NCI-H146 treated with DMSO at 0.1 percent for 48 hours (cell line): Measurements from ENCODE around the gene PPP4C.
A peak's percentile ranks its signal among the peaks of the same experiment; 100 is the strongest.

Source experiments
- DNase-seq: peaks from one replicate; lab custom pipeline; 2025; ENCODE audit not compliant: unreplicated experiment; lab: John Stamatoyannopoulos, UW

Gene PPP4C

DNA sequence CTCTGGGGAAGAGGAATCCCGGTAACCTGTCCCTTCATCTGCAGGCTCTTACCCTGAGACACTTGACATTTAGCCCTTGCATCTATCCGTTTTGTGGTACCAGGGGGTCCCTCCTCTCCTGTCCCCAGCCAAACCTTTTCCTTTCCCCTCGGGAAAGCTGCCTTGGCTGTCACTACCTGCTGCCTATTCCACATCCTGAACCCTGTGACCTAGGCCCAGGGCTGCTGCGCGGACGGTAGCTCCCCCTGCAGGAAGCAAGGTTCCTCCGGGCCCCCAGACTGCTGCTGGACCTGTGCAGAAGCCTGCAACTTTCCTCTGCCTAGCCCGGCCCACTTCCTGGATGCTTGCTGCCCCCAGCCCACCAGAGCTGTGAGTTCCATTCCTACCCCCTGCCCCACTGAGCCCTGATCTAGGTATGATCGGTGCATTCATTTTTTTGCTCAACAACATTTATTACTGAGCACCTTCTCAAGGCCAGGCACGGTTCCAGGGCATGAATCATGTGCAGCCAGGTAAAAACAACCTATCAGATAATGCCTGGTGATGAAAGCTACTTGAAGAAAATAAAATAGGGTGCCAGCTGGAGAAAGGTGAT is 20.7 kb upstream of the PPP4C start:
- no peak for DNase-seq

DNA sequence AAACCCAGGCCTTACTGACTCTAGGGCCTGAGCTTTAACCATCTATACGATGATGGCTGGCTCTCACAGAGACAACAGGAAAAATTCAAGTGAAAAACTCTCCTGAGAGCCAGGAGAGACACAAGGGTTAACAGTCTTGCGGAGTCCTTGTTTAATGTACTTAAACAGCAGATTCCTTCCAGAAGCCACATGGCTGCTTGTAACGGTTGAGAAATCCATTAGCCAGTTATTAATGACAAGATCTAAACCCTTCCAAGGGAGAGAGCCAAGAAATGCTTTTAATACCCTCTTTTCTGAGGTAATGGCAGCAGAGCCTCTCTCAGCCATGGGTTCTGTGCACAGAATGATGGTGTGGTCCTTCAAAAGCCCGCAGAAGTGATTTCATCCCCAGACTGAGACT is 15.4 kb upstream of the PPP4C start:
- no peak for DNase-seq

DNA sequence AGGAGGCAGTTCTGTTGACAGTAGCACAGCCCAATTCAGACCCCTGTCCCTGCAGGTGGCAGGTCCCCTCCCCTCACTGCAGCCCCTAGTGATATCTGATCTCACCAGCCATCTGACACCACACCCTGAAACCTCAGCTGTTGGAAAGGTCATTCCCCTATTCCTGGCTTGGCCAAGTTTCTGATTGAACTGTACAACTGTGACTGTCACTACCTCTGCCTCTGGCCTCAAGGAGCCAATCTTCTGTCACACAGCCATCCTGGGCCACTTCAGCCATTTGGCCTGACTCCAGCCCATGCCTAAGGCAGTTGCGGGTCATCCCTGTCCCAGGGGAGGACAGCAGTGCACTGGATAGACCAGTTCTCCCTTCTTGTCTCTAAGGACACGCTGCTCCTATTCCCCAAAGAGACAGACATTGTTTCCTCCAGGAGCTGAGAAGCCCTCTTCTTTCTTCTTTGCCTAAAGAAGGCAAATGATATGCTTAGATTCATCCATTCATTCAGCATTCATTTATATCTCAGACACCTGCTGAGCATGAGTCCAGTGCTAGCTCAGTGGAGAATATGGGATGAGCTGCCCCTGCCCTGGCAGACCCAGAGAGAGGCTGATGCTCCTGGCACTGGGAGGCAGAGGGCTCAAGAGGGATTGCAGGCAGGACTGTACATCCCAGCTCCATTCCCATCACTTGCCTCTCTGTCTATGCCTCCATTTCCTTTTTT is 14.8 kb upstream of the PPP4C start:
- no peak for DNase-seq

DNA sequence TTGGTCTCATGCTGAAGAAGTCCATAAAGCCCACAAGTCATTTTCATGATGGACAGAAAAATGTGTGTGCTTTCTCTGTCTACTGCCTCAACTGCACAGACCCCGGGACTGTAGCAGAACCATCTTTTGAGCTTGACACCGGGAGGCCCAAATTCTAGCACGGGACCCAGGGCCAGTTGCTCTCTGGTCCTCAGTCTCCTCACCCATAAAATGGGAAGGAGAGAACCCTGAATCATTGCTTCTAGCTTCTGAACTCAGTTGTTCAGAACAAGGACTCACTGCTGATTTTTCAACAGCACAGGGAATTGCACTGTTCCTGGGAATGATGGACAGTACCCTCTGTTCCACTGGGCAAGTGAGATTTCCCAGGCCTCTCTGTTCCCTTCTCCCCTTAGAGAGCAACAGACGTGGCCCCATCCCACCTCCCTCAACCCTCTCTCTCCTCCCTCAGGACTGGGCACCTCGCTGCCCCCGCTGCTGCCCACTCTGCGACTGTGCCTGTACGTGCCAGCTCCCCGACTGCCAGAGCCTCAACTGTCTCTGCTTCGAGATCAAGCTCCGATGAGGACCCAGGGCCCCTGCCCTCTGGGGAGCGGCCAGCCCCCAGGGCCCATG is 12.4 kb upstream of the PPP4C start:
- DNase-seq, result no peak

DNA sequence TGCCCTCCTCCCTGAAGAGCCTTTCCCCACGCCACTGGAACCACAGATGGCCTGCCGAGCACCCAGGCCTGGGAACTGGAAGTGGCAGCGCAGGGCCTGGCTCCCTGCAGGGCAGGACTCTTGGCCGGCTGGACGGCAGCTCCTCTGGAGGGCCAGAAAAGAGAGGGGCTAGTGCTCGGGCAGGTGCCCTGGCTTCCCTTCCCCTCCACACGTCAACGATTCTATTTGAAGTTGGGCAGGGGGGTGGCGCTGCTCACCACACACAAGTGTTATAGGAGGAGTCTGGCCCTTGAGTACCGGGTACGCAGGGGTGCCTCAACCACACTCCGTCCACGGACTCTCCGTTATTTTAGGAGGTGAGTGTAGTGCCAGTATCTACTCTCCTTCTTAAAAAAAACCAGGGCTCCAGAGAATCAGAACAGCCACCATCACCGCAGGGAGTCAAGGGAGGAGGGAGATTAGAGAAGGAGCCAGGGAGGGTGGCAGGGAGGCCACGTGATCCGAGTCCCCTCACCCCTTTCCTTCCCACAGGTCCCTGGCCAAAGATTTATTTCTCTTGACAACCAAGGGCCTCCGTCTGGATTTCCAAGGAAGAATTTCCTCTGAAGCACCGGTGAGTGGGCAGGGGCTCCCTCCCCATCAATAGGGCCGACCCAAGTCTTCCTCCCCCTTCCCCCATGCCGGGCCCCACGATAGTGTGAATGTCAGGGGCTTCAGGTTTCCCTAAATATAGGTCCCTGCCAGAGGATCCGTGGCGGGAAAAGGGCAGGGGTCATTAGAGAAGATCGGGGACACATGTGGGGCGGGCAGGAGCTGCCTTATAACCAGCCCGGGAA is 11.7 kb upstream of the PPP4C start:
- DNase-seq, result peak; percentile 66

DNA sequence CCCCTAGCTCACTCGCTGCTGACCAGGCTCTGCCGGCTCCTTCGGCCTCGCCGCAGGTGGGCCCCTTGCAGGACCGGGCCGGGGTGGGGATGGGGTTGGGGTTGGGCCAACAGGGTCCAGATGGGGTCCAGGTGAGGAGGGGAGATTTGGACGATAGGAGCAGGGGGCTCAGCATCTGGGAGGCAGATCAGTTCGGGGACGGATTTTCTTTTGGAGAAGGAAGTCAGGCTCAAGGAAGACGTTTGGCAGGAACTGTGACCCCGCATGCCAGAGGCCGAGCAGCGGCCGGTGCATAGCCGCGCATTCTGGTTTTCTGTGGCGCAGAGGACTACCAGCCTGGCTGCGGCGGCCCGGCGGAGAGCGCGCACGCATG is 11.1 kb upstream of the PPP4C start:
- DNase-seq, result no peak

DNA sequence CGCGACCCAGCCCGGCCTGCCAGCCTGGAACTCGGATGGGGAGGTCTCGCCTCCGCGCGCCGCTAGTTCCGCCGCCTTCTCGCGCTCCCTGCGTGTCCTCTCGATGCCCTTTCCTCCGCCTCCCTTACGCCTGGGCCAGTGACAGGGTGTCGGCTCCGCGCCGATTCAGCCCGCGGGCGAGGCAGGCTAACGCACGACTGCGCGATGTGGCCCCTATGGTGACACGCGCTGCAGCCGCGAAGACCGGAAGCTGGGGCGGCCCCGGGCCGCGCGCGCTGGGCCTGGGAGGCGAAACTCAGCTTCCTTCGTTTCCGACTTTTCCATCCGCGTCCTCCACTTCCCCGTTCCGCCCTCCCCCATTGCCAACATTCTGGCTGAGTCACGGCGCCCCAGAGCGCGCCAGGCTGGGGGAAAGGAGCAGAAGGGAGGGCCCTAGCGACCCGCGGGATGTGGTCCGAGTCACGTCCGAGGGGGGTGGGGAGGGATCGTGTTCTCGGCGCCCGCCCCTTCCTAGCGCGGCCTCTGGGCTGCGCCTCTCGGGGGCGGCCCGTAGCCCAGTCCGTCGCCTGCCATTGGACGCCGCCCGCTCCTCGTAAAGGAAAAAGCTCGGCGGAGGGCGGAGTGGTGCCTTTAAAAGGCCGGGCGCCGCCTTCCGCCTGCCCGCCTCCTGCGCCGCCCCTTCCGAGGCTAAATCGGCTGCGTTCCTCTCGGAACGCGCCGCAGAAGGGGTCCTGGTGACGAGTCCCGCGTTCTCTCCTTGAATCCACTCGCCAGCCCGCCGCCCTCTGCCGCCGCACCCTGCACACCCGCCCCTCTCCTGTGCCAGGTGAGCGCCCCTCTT is 10.5 kb upstream of the PPP4C start, which contains the start of gene ALDOA:
Gene ALDOA, plus strand, starts transcription at position 659 of the 841 bp plus-strand sequence. CDS start 1,138 bp downstream, outside the sequence.
- DNase-seq, result peak; percentile 97

DNA sequence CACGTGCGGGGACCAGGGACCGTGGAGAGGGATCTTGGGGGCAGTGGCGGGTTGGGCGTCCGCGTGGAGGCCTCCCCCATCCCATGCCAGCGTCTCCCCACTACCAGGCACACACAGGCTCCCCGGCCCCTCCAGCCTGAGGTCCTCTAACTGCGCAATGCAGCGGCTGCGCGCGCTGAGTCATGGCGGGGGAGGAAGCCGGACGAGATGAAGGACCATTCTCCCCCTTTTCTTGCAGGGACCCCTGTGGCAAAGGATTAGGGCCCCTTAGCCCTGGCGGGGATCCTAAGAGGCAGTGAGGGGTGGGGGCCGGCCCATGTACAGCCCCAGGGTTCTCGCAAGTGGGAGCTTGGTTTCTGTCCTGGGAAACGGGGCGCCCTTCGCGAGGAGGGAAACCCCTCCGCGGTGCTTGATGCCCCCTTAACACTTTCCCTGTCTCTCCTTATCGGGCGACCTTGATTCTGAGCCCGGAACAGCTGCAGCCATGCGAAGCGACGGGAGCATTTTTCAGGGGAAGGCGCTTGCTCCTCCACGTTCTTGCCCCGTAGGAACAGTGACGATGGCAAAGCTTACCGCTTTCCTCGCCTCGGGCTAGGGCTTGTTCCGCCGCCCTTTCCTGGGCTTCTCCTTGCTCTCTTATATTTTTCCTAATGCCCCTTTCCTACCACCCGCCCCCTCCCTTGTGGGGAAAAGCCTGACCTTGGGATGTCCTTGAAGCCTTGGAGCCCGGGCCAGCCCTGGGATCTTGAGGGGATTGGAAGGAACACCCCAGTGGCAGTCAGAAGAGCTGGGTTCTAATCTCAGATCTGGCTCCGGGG is 9.6 kb upstream of the PPP4C start:
- DNase-seq, result no peak

DNA sequence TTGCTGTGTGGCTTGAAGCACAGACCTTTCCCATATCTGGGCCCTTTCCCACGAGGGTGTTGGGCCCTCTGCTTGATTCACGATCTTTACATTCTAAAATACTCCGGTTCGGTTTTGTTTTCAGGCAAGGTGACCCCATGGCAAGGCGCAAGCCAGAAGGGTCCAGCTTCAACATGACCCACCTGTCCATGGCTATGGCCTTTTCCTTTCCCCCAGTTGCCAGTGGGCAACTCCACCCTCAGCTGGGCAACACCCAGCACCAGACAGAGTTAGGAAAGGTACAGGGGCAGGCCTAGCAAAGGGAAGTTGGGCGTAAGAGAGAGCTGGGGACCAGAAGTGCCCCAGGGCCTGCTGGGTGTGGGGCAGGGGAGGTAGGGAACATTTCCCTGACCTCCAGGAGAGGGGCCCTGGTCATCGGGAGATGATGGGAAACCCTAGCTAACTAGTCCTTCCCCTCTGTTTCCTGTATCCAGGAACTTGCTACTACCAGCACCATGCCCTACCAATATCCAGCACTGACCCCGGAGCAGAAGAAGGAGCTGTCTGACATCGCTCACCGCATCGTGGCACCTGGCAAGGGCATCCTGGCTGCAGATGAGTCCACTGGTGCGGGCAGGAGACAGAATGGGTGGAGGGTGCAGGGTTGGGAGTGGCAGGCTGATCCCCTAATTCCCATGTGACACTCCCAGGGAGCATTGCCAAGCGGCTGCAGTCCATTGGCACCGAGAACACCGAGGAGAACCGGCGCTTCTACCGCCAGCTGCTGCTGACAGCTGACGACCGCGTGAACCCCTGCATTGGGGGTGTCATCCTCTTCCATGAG is 8.8 kb upstream of the PPP4C start:
- DNase-seq, result no peak

DNA sequence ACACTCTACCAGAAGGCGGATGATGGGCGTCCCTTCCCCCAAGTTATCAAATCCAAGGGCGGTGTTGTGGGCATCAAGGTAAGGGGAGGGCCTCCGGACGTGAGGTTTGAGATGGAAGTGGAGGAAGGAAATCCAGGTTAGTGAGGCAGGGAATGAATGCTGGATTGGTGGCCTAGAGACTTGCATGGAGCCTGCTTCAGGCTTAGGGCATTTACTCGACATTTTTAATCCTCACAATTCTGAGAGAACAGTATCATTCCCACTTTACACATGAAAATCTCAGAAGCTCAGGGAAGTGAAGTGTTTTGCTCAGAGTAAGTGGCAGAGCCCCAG is 8.2 kb upstream of the PPP4C start:
- DNase-seq, result no peak

DNA sequence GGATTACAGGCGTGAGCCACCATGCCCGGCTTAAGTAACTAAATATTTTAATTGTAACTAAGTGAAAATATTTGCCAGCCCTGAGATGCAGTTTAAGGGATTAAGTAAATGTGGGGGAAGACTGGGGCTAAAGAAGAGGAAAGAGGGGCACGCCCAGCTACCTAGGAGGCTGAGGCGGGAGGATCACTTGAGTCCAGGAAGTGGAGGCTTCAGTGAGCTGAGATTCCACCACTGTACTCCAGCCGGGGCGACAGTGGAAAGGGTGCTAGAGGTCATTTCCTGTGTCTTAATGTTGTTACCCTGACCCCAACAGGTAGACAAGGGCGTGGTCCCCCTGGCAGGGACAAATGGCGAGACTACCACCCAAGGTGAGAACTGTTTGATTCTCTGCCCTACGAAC is 7.5 kb upstream of the PPP4C start:
- DNase-seq, result no peak

DNA sequence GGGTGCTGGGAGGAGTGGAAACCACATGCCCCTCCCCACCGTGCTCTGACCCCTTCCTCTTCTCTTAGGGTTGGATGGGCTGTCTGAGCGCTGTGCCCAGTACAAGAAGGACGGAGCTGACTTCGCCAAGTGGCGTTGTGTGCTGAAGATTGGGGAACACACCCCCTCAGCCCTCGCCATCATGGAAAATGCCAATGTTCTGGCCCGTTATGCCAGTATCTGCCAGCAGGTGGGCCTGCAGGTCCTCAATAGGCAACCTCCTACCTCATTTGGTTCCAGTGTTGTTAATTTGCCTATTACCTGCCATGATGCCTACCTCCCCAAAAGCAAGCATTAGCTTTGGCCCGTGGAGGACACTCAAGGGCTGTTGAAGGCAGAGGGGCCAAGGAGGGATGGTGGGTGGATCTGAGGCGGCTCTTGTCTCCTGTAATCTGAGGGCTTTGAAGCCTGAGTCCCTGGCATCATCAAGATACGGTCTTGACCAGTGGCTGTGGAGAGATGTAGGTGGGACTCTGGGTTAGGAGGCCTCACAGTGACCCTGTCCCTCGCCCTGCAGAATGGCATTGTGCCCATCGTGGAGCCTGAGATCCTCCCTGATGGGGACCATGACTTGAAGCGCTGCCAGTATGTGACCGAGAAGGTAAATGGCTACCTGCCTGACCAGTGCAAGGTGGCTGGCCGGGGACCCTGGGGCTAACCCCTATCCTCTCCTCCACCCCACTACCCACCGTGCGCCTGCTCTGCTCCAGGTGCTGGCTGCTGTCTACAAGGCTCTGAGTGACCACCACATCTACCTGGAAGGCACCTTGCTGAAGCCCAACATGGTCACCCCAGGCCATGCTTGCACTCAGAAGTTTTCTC is 6.8 kb upstream of the PPP4C start:
- DNase-seq, result no peak

DNA sequence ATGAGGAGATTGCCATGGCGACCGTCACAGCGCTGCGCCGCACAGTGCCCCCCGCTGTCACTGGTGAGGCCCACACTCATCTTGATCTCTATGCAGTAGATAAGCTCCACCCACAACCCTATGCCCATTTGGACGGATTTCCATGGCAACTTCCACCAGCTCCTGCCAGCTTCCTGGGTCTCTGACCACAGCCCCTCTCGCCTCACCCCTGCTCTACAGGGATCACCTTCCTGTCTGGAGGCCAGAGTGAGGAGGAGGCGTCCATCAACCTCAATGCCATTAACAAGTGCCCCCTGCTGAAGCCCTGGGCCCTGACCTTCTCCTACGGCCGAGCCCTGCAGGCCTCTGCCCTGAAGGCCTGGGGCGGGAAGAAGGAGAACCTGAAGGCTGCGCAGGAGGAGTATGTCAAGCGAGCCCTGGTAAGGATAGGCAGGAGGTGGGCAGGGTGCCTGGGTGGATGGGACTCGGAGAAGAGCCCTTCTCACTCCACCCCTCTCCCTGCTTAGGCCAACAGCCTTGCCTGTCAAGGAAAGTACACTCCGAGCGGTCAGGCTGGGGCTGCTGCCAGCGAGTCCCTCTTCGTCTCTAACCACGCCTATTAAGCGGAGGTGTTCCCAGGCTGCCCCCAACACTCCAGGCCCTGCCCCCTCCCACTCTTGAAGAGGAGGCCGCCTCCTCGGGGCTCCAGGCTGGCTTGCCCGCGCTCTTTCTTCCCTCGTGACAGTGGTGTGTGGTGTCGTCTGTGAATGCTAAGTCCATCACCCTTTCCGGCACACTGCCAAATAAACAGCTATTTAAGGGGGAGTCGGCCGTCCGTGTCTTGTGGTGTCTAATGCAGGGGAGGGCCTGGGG is 6.0 kb upstream of the PPP4C start:
- DNase-seq, result no peak

DNA sequence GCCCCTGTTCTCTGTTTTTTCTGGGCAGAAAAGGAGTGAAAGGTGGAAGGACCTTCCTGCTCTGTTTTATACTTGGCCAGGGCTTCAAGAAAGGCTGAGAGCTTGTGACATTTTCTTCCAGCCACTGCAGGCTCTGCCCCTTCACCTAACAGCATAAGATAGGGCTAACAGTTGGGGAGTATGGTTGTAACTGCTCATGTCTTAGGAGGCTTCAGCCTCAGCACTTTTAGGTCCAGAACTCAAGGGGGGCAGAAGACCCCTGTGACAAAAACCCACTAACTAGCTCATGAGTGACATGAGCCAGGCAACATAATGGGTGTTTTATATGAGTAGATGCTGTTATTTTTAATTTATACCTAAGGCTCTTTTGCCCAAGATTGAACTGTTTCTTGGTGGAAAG is 5.3 kb upstream of the PPP4C start:
- DNase-seq, result no peak

DNA sequence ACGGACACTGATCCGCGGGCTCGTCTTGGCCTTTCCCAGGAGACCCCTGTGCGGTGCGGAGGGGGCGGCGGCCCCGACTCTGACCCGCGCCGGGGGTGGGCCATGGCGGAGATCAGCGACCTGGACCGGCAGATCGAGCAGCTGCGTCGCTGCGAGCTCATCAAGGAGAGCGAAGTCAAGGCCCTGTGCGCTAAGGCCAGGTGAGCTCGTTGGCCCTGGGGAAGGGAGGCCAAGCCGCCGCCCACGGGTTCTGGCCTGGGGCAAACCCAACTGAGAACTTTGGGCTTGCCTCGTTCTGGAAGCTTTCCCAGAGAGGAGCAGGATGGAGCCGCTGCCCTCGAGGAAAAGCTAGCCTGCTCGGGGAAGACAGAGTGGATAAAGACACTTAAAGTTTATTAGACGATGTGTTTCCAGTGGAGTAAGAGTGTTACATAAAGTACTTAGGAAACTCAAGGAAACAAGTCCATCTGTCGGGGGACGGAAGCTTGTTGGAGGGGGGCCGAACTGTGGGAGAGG is 540 bp downstream of the PPP4C start:
- no peak for DNase-seq

DNA sequence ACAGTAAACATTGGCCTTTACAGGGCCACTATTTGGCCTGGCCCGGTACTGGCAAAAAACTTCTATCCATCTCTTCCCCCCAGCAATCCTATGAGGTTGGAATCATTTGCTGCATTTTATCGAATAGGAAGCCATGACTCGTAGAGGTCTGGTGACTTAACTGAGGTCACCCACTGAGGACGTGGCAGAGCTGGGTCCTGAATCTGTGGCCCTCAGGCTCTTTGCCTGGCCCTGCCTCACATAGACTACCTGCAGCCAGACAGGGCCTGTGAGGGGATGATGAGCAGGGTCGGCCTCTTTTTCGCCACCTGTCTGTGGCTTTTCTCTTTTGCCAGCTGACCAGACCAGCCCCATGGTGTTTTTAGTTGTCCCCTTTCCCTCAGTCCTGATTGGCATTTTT is 1.9 kb downstream of the PPP4C start:
- no peak for DNase-seq

DNA sequence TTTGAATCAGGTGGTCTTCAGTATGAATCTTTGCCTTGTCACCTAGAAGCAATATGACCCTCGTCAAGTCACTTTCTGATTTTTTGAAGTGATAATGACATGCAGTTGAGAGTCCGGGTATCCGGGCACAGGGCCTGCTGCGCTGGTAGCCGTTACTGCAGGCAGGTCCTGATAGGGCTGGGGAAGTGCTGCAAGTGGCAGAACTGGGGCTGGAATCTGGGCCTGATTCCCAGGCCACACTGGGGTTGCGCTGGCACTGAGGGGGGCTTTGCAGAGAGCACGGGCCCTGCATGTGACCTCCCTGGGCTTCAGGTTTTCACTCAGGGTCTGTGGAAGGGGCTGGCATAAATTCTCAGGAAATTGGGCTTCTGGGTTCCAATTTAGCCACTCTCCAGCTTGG is 3.0 kb downstream of the PPP4C start:
- DNase-seq, result no peak
